KMS-11 (cell line): ENCODE data around the gene WDR5B.

Experiments used
- H2AFZ ChIP-seq: fragments of 200-600 bp; sonication (generic); 2 replicates; pipeline ENCODE4 v1.6.1; 2016; ENCODE audit warnings: antibody characterized with exemption, mixed run types, low read depth
- H3K27ac ChIP-seq: fragments of 200-600 bp; sonication (generic); 2 replicates; pipeline ENCODE4 v1.6.1; 2016; ENCODE audit warnings: mild to moderate bottlenecking, mixed run types
- H3K27me3 ChIP-seq: fragments of 200-600 bp; sonication (generic); 2 replicates; pipeline ENCODE4 v1.6.1; 2017; ENCODE audit warnings: mild to moderate bottlenecking, low read depth, mixed run types, moderate library complexity; ENCODE audit not compliant: insufficient read depth
- H3K36me3 ChIP-seq: fragments of 200-600 bp; sonication (generic); 2 replicates; pipeline ENCODE4 v1.6.1; 2017; ENCODE audit warnings: mild to moderate bottlenecking, mixed run types; ENCODE audit not compliant: insufficient read depth
- H3K4me1 ChIP-seq: fragments of 200-600 bp; sonication (generic); 2 replicates; pipeline ENCODE4 v1.6.1; 2016; ENCODE audit warnings: mild to moderate bottlenecking, low read depth, mixed run types; ENCODE audit not compliant: poor library complexity, severe bottlenecking
- H3K4me2 ChIP-seq: fragments of 200-600 bp; sonication (generic); 2 replicates; pipeline ENCODE4 v1.7.0; 2016; ENCODE audit warnings: mild to moderate bottlenecking, mixed run types
- H3K4me3 ChIP-seq: fragments of 200-600 bp; sonication (generic); IDR thresholded peaks from 2 replicates; pipeline ENCODE4 v1.6.1; 2017; ENCODE audit warnings: low read depth, low read length, mixed read lengths; ENCODE audit not compliant: insufficient read depth
- H3K79me2 ChIP-seq: fragments of 200-600 bp; sonication (generic); 2 replicates; pipeline ENCODE4 v1.6.1; 2016; ENCODE audit warnings: low read depth, mixed run types; ENCODE audit not compliant: insufficient read depth
- H3K9ac ChIP-seq: fragments of 200-600 bp; sonication (generic); 2 replicates; pipeline ENCODE4 v1.6.1; 2016; ENCODE audit warnings: mild to moderate bottlenecking, mixed run types
- H4K20me1 ChIP-seq: fragments of 200-600 bp; sonication (generic); 2 replicates; pipeline ENCODE4 v1.6.1; 2016; ENCODE audit warnings: mild to moderate bottlenecking, mixed run types; ENCODE audit not compliant: insufficient read depth
- CTCF ChIP-seq: fragments of 200-600 bp; sonication (generic); conservative IDR thresholded peaks from 2 replicates; pipeline ENCODE4 v1.6.1; 2017; ENCODE audit warnings: low read depth, mild to moderate bottlenecking, antibody characterized with exemption, low read length, moderate library complexity, mixed read lengths

The WDR5B gene

GRCh38 chr3:122443090-122443489 is 27.2 kb upstream of the WDR5B start:
- no peak overlapping the region for H3K4me2 ChIP-seq
- H4K20me1 ChIP-seq = no peaks in the 10 kb centered on the region
- H3K9ac ChIP-seq = no peak overlapping the region
- no peaks in the 10 kb centered on the region for H3K79me2 ChIP-seq
- TF ChIP-seq CTCF = no peak
- H3K36me3 ChIP-seq = peaks cover 3% of the 10 kb centered on the region; the same call in 1 of the 2 replicates
- no peak overlapping the region for H3K4me3 ChIP-seq
- H3K27me3 ChIP-seq = no peaks in the 10 kb centered on the region
- no peaks in the 10 kb centered on the region for H3K4me1 ChIP-seq
- H3K27ac ChIP-seq = no peak overlapping the region
- no peak overlapping the region for H2AFZ ChIP-seq

- Histone ChIP-seq H3K27me3 (no peaks in the 10 kb centered on the region), H3K4me2 (no peak overlapping the region), H3K9ac (no peak overlapping the region), H3K36me3 (peaks cover 7% of the 10 kb centered on the region; the same call in 1 of the 2 replicates), H3K27ac (no peak overlapping the region), H3K4me1 (no peaks in the 10 kb centered on the region), H3K79me2 (no peaks in the 10 kb centered on the region), H2AFZ (no peak overlapping the region), H4K20me1 (no peaks in the 10 kb centered on the region), H3K4me3 (no peak overlapping the region)
- TF ChIP-seq CTCF = no peak
Observed at GRCh38 chr3:122435950-122436349, 20.1 kb upstream of the WDR5B start.

GRCh38 chr3:122430371-122430770 is 14.5 kb upstream of the WDR5B start:
- Histone ChIP-seq H3K27ac (no peak overlapping the region), H3K4me2 (no peak overlapping the region)

GRCh38 chr3:122427857-122428471 is 12.1 kb upstream of the WDR5B start:
- Histone ChIP-seq H3K27ac (no peak overlapping the region), H3K79me2 (no peaks in the 10 kb centered on the region), H4K20me1 (no peaks in the 10 kb centered on the region), H3K9ac (no peak overlapping the region), H2AFZ (no peak overlapping the region), H3K27me3 (no peaks in the 10 kb centered on the region), H3K36me3 (no peaks in the 10 kb centered on the region; the same call in 1 of the 2 replicates), H3K4me2 (no peak overlapping the region), H3K4me1 (no peaks in the 10 kb centered on the region), H3K4me3 (no peak overlapping the region)
- TF ChIP-seq CTCF = no peak

More at GRCh38 chr3:122430371-122430770, 14.5 kb upstream of the WDR5B start:
- Histone ChIP-seq H3K79me2 (no peaks in the 10 kb centered on the region), H3K4me1 (no peaks in the 10 kb centered on the region), H3K27me3 (no peaks in the 10 kb centered on the region), H3K9ac (no peak overlapping the region), H2AFZ (no peak overlapping the region), H4K20me1 (no peaks in the 10 kb centered on the region), H3K4me3 (no peak overlapping the region), H3K36me3 (no peaks in the 10 kb centered on the region; the same call in 1 of the 2 replicates)
- no peak for TF ChIP-seq CTCF
